Activated T-helper 1 cell treated with Interleukin-2 at 50 U/mL for 16 hours (primary cell): Measurements from ENCODE around the gene RNF5.
"Not testable (repeated sequence)": the region's sequence is repeated elsewhere in the genome, so short reads cannot be mapped to it uniquely, and the experiment has no call there.

ENCODE experiments used
- DNase-seq: peaks from one replicate; pipeline ENCODE4 v3.0.0-alpha.2; 2020; ENCODE audit warnings: low read depth

RNF5 gene

DNA sequence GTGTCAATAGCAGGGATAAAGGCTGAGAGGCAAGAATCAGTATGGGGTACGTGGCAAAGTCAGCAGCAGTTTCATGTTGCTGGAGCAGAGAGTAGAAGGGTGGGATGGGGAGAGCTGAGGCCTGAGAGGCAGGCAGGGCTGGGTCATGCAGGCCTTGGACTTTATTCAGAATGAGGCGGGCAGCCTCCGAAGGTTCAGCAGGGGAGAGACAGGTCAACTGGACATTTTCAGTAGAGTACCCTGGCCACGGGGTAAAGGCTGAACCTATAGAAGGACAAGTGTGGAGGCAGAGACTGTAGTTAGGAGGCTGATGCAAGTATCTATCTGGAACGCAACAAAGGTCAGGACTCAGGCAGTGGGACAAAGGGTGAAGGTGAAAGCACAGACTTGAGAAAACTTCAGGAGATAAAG, 32.0 kb downstream of the RNF5 start:
- no peak for DNase-seq

DNA sequence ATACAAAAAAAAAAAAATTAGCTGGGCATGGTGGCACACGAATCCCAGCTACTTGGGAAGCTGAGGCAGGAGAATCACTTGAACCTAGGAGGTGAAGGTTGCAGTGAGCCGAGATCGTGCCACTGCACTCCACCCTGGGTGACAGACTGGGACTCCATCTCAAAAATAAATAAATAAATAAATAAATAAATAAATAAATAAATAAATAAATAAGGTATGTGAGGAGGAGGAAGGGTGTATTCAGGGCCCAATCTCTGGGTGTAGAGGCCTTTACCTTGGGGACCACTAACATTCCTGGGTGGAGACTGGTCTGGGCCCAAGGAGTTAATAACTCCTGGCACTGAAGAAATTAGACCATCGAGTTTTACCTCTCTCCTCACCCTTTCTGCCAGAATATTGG, 33.2 kb downstream of the RNF5 start:
- DNase-seq = not testable (repeated sequence)

DNA sequence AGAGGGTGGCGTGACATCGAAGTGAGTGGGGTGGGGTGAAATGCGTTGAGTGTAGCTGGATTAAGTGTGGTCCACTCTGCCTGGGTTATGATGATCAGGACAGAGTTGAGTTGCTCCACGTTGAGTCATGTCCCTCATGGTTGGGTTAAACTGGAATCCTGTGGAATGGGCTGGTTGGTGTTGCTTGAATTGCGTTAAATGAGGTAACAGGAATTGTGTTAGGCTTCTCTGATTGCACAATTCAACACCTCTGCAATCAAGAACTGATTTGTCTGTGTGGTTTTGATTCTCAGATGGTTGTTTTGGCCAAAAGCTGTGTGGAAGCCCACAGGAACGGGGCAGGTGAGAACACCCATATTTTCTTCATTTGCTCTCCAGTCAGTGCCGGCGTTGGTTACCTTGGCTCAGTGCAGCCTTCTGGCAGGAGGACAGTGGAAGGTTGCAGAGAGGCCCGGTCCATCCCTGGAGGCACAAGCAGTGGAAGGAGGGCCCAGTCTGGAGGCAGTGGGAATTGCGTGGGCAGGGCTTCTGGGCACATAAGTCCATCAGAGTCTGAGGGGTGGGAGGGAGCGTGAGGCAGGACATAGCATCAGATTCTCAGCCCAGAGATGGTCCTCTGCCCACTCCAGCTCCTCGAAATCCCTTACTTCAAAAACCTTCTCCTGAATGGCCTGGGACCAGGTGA, 34.0 kb downstream of the RNF5 start:
- no peak for DNase-seq

DNA sequence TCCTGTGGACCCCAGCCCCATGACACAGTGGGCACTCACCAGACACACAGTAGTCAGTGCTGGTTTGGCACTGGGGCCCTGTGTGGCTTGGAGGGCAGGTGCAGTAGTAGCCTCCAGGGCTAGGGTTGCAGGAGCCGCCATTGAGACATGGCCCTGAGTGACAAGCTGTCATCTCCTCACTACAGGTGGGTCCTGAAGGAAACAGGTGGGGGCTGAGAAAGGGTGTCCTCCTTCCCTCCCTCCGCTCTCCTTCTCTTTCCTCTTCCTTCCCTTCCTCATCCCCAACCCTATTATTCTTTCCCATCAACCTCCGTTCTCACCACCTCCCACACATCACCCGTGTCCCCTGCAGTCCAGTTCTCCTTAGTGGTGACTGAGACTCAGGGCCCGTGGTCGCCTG, 35.4 kb downstream of the RNF5 start:
- DNase-seq = no peak

DNA sequence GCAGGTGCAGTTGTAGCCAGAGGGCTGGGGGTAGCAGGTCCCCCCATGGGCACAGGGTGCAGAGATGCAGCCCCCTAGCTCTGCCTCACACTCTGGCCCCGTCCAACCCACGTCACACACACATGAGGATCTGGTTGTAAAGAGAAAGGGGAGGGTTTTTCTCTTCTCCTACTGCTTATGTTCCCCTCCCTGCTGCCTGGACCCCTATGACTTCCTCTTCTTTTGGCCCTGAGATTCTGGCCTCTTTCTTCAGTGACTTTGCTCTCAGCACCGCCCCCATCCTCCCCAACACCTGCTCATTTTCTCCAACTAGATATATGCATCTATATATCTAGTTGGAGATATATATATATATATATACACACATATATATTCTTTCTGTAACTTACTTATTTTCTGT, 35.9 kb downstream of the RNF5 start:
- DNase-seq = no peak

DNA sequence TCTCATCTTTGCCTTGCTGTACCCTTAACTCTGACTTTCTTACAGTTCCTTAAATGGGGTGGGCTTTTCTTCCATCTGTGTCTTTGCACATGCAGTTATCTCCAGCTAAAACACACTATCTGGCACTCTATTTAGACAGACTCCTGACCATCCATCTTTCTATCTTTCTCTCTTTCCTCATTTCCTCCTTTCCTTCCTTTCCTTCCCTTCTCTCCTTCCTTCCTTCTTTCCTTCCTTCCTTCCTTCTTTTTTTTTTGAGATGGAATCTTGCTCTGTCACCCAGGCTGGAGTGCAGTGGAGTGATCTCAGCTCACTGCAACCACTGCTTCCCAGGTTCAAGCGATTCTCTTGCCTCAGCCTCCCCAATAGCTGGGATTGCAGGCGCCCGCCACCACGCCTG, 37.4 kb downstream of the RNF5 start:
- no peak for DNase-seq

DNA sequence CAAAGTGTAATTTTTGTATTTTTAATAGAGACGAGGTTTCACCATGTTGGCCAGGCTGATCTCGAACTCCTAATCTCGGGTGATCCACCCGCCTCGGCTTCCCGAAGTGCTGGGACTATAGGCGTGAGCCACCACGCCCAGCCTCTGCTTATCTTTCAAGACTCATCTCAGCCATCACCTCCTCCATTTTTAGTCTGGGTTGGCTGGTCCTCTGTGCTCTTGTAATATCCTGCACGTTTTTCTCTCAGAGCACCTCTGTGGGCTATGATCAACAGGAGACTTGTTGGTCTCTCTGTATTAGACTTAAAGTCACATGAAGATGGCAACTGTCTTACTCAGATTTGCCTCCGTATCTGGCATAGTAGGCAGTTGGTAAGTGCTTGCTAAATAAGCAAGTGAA, 38.1 kb downstream of the RNF5 start:
- DNase-seq = no peak

DNA sequence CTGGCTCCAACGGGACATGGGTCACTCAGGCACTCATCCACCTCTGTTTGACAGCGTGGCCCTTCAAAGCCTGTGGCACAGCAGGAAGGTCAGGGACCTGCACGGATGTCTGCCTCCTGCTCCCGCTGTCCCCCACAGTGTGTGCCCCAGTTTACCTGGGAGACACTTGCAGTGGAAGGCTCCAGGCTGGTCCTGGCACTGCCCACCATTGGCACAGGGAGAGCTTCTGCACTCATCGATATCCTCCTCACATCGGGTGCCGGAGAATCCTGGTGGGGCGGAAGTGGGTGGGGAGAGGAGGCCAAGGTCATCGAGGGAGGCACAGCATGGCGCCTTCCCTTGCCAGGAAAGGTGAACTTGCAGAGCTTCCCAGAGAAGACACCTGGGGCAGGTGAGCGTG, 38.8 kb downstream of the RNF5 start:
- no peak for DNase-seq

DNA sequence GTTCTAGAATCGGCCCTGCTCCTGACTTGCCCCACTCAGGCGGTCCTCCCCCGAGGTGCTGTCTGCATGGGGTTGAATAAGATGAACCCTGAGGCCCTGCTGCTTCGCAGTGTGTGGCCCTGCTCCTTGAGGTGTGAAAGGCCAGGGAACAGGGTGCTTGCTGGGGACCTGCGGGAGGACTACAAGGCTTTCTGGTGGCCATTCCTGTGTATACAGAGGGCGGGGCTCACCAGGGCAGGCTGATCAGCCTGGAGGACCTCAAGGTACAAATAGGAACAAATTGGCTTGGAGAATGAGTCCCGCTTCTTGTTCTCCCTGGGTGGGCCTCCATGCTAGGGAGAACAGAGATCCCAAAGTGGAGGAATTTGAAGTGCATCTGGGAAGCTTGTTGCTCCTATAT, 40.0 kb downstream of the RNF5 start:
- no peak for DNase-seq

DNA sequence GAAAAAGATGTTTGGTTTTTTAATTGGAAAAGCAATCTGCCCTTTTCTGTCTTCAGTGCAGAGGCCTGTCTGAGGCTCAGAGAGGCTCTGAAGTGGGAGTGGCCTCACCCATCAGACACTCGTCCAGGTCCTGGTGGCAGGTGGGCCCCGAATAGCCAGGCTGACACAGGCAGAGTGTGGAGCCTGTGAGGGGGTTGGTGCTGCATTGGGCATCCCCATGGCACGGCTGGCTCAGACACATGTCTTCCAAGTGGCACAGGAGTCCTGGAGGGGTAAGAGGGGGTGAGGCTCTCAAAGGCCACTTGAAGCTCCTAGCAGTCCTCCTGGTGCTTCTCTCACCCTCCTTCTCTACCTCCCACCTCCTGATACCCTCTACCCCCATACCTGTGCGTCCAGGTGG, 41.8 kb downstream of the RNF5 start:
- no peak for DNase-seq

DNA sequence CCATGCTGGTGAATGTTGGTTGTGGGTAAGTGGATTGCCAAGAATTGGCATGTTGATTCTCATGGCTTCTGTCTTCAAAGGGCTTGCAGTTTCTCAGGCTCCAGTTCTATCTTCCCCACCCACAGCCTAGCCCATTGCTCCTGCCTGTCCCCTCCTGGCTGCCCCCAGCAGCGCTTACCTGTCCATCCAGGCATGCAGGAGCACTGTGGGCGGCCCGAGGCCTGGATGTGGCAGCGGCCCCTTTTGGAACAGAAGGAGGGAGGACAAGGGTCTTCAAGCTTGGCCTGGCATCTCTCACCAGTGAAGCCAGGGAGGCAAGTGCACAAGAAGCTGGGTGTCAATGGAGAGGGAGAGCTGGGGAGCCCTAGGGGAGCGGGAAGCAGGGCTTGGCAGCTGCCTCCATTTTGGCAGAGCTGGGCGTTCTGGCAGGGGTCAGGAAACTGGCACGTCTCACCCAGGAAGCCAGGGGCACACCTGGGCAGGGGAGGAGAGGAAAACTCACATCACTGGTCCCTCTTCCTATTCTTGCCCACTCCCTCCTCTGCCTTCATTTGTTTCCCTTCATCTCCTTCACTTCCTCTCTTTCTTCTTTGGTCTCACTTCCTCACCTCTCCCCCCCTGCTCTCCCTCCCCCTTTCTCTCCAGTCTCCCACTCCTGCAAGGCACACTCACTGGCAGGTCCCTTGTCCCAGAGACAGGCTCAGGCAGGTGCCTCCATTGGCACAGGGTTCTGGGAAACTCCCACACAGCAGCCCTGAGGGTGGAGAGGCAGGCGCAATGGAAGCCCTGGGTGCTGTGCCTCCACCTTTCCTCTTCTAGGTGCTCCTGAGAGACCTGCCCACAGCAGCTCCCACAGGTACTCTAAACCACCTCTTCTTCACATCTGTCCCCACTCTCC, 44.4 kb downstream of the RNF5 start:
- no peak for DNase-seq

DNA sequence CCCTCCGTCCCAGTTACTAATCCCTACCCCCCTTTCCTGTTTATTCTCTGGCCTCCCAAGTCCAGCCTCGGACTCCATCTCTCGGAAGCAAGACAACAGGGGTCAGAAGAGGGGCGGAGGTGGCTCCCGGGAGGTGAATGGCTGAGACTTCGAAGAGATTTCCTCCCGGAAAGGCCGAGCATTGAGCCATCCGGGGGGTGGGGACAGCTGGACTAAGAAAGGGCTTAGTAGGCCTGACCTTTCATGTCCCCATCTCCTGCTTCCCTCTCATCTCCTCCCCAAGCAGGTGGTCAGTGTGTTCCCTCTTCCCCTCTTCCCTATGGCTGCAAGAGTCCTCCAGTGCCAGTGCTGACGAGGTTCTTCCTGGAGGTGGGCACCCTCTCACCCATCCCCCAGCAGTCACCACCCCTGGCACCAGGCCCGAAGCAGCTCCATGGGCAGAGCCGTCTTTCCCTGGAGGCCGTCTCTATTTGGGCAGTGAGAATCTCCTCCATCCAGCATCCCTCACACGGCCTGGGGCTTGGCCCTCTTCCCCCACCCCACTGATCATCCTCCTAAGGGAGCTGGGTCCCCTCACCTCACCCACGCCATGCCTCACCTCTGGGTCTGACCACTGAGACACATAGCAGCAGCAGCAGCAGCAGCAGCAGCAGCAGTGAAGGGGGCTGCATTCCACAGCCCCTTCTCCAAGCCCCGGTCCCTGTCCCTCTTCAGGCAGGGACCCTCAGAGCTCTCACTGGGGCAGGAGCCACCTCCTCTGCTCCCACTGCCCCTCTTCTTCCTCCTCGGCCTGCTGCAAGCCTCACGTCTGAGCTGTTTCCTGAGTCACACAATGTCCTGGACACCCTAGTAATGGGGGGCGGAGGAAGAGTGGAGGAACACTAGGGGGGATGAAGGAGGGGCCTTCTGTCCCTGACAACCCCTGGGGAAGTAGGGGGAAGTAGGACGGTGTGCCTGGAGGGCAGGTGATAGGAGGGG, 45.3 kb downstream of the RNF5 start, which contains the start of gene NOTCH4:
TSS of gene NOTCH4 (minus strand) at position 810 of the 978 bp plus-strand sequence. CDS start at position 671, 139 bp downstream.
- DNase-seq = no peak

DNA sequence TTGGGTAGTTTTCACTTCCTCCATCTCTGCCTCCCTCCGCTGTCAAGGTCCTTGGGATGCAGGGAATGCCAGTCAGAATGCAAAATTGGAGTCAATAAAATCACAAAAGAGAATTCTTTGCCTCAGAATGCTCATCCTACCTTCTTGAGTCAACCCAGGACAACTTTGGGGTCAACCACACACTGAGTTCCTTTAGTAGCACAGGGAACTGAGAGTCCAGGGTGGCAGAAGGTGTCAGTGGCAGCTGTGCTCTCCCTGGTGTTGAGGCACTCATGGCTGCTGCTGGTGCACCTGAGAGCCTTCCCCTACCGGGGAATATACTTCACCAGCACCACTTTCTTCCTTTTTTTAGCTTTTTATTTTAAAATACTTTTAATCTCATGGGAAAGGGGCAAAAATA, 46.5 kb downstream of the RNF5 start:
- DNase-seq = no peak

DNA sequence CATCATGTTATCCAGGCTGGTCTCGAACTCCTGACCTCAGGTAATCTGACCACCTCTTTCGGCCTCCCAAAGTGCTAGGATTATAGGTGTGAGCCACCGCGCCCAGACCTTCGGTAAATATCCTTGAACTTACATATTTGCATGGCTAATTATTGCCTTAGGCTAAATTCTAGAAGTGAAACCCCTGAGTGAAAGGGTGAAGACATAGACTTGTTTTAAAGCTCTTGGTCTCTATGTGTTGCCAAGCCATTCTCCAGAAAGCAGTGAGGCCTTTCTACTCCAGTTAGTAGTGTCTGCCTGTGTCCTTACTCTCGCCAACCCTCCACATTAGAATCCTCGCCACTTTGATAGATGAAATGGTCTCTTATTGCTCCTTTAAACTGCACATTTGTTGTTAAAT, 48.2 kb downstream of the RNF5 start:
- no peak for DNase-seq
